ENCODE data around the gene IGFL1.
"Not testable (repeated sequence)": the region's sequence is repeated elsewhere in the genome, so short reads cannot be mapped to it uniquely, and the experiment has no call there.

GRCh38 chr19:46264801-46265200, 35.3 kb downstream of the IGFL1 start:
- not testable (repeated sequence) for TF ChIP-seq CTCF, POLR2A (IDR thresholded peaks at IDR 0.05)
